Embryonic facial prominence (tissue), 1 donor: ENCODE measurements around the gene FGF18.
"Not testable (repeated sequence)": the region's sequence is repeated elsewhere in the genome, so short reads cannot be mapped to it uniquely, and the experiment has no call there.

Experiments used
- DNase-seq: peaks from one replicate; pipeline ENCODE4 v3.0.0-alpha.2; 2016; ENCODE audit errors: extremely low spot score

FGF18 gene

GRCh38 chr5:171400169-171400568 is 19.3 kb upstream of the FGF18 start:
- DNase-seq = no peak

- DNase-seq = no peak
Measured at GRCh38 chr5:171401167-171401947, 18.1 kb upstream of the FGF18 start.

GRCh38 chr5:171402751-171403150 is 16.7 kb upstream of the FGF18 start:
- DNase-seq = not testable (repeated sequence)

GRCh38 chr5:171405615-171406014 is 13.8 kb upstream of the FGF18 start:
- DNase-seq = no peak

- DNase-seq = no peak
Measured at GRCh38 chr5:171407234-171407633, 12.2 kb upstream of the FGF18 start.

GRCh38 chr5:171409164-171410136 is 10.0 kb upstream of the FGF18 start:
- DNase-seq = no peak

GRCh38 chr5:171410181-171410580 is 9.3 kb upstream of the FGF18 start:
- no peak for DNase-seq

- DNase-seq = no peak
Measured at GRCh38 chr5:171412186-171412585, 7.3 kb upstream of the FGF18 start.

- no peak for DNase-seq
Measured at GRCh38 chr5:171413153-171413910, 6.1 kb upstream of the FGF18 start.

- not testable (repeated sequence) for DNase-seq
Measured at GRCh38 chr5:171413993-171414392, 5.5 kb upstream of the FGF18 start.

- DNase-seq = no peak
Measured at GRCh38 chr5:171415115-171415730, 4.2 kb upstream of the FGF18 start.

- no peak for DNase-seq
Measured at GRCh38 chr5:171416160-171417049, 3.0 kb upstream of the FGF18 start.

- DNase-seq = no peak
Measured at GRCh38 chr5:171418316-171418981, 998 bp upstream of the FGF18 start.

- no peak for DNase-seq
Measured at GRCh38 chr5:171419688-171420430, 412 bp downstream of the FGF18 start.

- peak; percentile 84 for DNase-seq
Measured at GRCh38 chr5:171420431-171421241, 1.2 kb downstream of the FGF18 start.

- no peak for DNase-seq
Measured at GRCh38 chr5:171421331-171422262, 2.1 kb downstream of the FGF18 start.

GRCh38 chr5:171422495-171422894 is 3.0 kb downstream of the FGF18 start:
- no peak for DNase-seq
